ENCODE results near the gene ACKR3.

DNA sequence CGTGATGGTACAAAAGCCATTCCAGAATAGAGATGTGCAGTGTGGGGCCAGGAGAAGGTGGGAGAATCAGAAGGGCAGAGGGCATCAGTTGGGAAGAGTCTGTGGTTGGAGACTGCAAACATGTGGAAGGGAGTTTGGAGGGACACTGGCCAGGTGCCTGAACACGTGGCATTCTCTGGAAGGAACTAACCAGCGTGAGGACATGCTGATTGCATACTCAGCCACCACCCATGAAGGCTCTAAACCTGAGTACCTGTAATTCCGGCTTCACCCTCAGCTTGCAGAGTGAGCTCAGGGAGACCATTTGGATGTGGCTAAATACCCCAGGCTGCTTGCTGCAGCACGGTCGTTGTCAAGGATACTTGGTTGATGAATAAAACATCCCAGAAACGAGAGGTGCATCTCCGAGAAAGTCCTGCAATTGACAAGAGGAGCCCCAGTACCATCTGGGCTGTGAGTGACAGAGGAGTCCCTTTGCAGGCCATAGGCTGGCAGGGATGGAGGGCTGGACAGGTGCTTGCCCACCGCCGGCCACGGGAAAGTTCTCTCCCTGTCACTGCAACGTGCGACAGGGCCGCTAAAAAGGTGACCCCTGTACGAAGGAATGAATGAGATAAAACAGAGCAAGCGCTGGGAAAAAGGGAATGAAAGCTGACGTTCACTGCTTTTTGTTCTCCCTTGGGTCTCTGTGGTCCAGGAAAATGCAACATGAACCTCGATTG, 5.0 kb downstream of the ACKR3 start:
- TF ChIP-seq, protein P1, sequence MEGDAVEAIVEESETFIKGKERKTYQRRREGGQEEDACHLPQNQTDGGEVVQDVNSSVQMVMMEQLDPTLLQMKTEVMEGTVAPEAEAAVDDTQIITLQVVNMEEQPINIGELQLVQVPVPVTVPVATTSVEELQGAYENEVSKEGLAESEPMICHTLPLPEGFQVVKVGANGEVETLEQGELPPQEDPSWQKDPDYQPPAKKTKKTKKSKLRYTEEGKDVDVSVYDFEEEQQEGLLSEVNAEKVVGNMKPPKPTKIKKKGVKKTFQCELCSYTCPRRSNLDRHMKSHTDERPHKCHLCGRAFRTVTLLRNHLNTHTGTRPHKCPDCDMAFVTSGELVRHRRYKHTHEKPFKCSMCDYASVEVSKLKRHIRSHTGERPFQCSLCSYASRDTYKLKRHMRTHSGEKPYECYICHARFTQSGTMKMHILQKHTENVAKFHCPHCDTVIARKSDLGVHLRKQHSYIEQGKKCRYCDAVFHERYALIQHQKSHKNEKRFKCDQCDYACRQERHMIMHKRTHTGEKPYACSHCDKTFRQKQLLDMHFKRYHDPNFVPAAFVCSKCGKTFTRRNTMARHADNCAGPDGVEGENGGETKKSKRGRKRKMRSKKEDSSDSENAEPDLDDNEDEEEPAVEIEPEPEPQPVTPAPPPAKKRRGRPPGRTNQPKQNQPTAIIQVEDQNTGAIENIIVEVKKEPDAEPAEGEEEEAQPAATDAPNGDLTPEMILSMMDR (IDR thresholded peaks at IDR 0.05 in 4 of 5, conservative IDR thresholded peaks at IDR 0.05 in 1 of 5), result no peak
- TF ChIP-seq POLR2A (IDR thresholded peaks at IDR 0.05), result no peak

Data from gastrocnemius medialis (tissue), 4 donors.